GM12892 (cell line): ENCODE data around the gene METTL25B.

ENCODE experiments used
- POLR2A ChIP-seq: IDR thresholded peaks from 2 replicates; pipeline ENCODE4 v1.6.1; 2011; ENCODE audit warnings: low read depth, low read length, control low read depth
- POLR2AphosphoS5 ChIP-seq: IDR thresholded peaks from 2 replicates; pipeline ENCODE4 v1.6.1; 2011; ENCODE audit warnings: low read depth, low read length, control low read depth
- TAF1 ChIP-seq: IDR thresholded peaks from 2 replicates; pipeline ENCODE4 v1.6.1; 2011; ENCODE audit warnings: low read depth, mild to moderate bottlenecking, control low read depth, low read length, borderline replicate concordance

DNA sequence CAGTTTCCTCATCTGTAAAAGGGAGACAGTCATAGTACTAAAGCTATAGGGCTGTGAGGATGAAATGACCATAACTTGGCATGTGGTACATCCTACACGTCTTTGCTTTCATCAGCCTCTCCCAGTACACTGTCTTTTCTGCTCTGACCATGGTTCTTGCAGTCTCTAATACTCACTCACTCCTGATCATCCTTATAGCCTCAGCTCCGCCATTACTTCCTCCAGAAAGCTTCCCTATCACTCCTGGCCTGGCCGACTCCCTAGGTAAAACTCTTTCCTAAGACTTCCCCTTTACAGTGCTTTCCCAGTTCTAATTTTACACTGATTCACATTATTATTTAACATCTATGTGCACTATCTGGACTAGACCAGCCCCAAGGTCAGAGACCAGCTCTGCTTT is 17.6 kb downstream of the METTL25B start:
- no peak for TF ChIP-seq POLR2A
- no peak for TF ChIP-seq POLR2AphosphoS5
- TF ChIP-seq TAF1: no peak
